ENCODE results near the gene ZNF136.

Gene ZNF136

GRCh38 chr19:12205296-12205695 is 42.4 kb downstream of the ZNF136 start:
- Histone ChIP-seq H3K4me3 (ENCODE audit: low read length in 2 of 2) (no peak overlapping the region), H3K4me2 (ENCODE audit: insufficient read depth, low read length, poor library complexity, severe bottlenecking) (no peak overlapping the region), H2BK15ac (ENCODE audit: low read length) (no peak overlapping the region), H3K18ac (ENCODE audit: low read length) (no peak overlapping the region), H3K4ac (ENCODE audit: low read length) (no peak overlapping the region), H3K36me3 (replicated peaks in 1 of 2; ENCODE audit: control insufficient read depth in 2 of 2, insufficient read depth in 2 of 2, low read length in 2 of 2) (peaks cover 6 to 7% of the 10 kb centered on the region in 2 donors), H3K27me3 (ENCODE audit: control insufficient read depth in 3 of 3, insufficient read depth in 3 of 3, low read depth in 1 of 3, low read length in 3 of 3) (no peaks in the 10 kb centered on the region), H2BK120ac (ENCODE audit: low read depth, low read length) (no peak overlapping the region), H4K91ac (ENCODE audit: low read depth, low read length, poor library complexity) (no peak overlapping the region), H3K14ac (ENCODE audit: low read length) (no peak overlapping the region), H3K4me1 (ENCODE audit: control insufficient read depth in 2 of 2, insufficient read depth in 1 of 2, low read depth in 1 of 2, low read length in 2 of 2) (no peaks in the 10 kb centered on the region), H3K79me1 (ENCODE audit: low read depth, low read length) (no peaks in the 10 kb centered on the region), H3K9me3 (replicated peaks in 1 of 2; ENCODE audit: control insufficient read depth in 2 of 2, insufficient read depth in 1 of 2, low read depth in 1 of 2, low read length in 2 of 2) (peaks cover 23 to 59% of the 10 kb centered on the region in 2 donors), H3K27ac (replicated peaks; ENCODE audit: low read length) (no peak overlapping the region), H4K8ac (ENCODE audit: low read depth, low read length) (no peak overlapping the region), H2AFZ (ENCODE audit: low read length) (no peak overlapping the region), H2BK12ac (ENCODE audit: low read length) (no peak overlapping the region), H2AK5ac (ENCODE audit: low read depth, low read length) (no peak overlapping the region), H2BK5ac (ENCODE audit: low read length) (no peak overlapping the region), H3K9ac (ENCODE audit: low read depth, low read length, poor library complexity) (no peak overlapping the region), H3K23ac (ENCODE audit: low read depth, low read length, poor library complexity) (no peak overlapping the region)
- WGBS, 2 donors (ENCODE audit: extremely low coverage in 2 of 2, insufficient read length in 2 of 2, insufficient replicate concordance in 1 of 2): no CpG with 5 or more reads among the region's 4 CpGs
- no peak for DNase-seq (ENCODE audit: low spot score)

DNA sequence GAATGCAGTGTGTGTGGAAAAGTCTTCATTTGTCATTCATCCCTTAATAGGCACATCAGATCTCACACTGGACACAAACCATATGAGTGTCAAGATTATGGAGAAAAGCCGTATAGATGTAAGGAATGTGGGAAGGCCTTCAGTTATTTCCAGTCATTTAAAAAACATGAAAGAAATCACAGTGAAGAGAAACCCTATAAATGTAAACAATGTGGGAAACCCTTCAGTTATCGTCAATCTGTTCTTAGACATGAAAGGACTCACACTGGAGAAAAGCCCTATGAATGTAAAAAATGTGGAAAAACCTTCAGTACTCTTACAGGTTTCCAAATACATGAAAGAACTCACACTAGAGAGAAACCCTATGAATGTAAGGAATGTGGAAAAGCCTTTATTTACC is 45.3 kb downstream of the ZNF136 start:
- no peak overlapping the region for H3K4me3 ChIP-seq (ENCODE audit: low read length in 2 of 2)
- no peaks in the 10 kb centered on the region for H3K4me1 ChIP-seq (ENCODE audit: control insufficient read depth in 2 of 2, insufficient read depth in 1 of 2, low read depth in 1 of 2, low read length in 2 of 2)
- no peak overlapping the region for H4K8ac ChIP-seq (ENCODE audit: low read depth, low read length)
- no peak overlapping the region for H2BK5ac ChIP-seq (ENCODE audit: low read length)
- H3K4me2 ChIP-seq (ENCODE audit: insufficient read depth, low read length, poor library complexity, severe bottlenecking): no peak overlapping the region
- H3K36me3 ChIP-seq (replicated peaks in 1 of 2; ENCODE audit: control insufficient read depth in 2 of 2, insufficient read depth in 2 of 2, low read length in 2 of 2): peaks cover 4 to 7% of the 10 kb centered on the region in 2 donors
- H4K91ac ChIP-seq (ENCODE audit: low read depth, low read length, poor library complexity): no peak overlapping the region
- no peak overlapping the region for H2BK12ac ChIP-seq (ENCODE audit: low read length)
- H2AFZ ChIP-seq (ENCODE audit: low read length): no peak overlapping the region
- WGBS, 2 donors (ENCODE audit: extremely low coverage in 2 of 2, insufficient read length in 2 of 2, insufficient replicate concordance in 1 of 2): no CpG with 5 or more reads among the region's 2 CpGs
- no peak overlapping the region for H3K4ac ChIP-seq (ENCODE audit: low read length)
- peaks cover 20 to 58% of the 10 kb centered on the region in 2 donors for H3K9me3 ChIP-seq (replicated peaks in 1 of 2; ENCODE audit: control insufficient read depth in 2 of 2, insufficient read depth in 1 of 2, low read depth in 1 of 2, low read length in 2 of 2)
- no peak overlapping the region for H3K27ac ChIP-seq (replicated peaks; ENCODE audit: low read length)
- peaks cover 1% of the 10 kb centered on the region for H3K79me1 ChIP-seq (ENCODE audit: low read depth, low read length)
- no peak overlapping the region for H2BK120ac ChIP-seq (ENCODE audit: low read depth, low read length)
- H3K23ac ChIP-seq (ENCODE audit: low read depth, low read length, poor library complexity): no peak overlapping the region
- H2AK5ac ChIP-seq (ENCODE audit: low read depth, low read length): no peak overlapping the region
- H3K14ac ChIP-seq (ENCODE audit: low read length): no peak overlapping the region
- no peak overlapping the region for H3K9ac ChIP-seq (ENCODE audit: low read depth, low read length, poor library complexity)
- H3K27me3 ChIP-seq (ENCODE audit: control insufficient read depth in 3 of 3, insufficient read depth in 3 of 3, low read depth in 1 of 3, low read length in 3 of 3): no peaks in the 10 kb centered on the region
- DNase-seq (ENCODE audit: low spot score): no peak
- H2BK15ac ChIP-seq (ENCODE audit: low read length): no peak overlapping the region
- H3K18ac ChIP-seq (ENCODE audit: low read length): no peak overlapping the region

DNA sequence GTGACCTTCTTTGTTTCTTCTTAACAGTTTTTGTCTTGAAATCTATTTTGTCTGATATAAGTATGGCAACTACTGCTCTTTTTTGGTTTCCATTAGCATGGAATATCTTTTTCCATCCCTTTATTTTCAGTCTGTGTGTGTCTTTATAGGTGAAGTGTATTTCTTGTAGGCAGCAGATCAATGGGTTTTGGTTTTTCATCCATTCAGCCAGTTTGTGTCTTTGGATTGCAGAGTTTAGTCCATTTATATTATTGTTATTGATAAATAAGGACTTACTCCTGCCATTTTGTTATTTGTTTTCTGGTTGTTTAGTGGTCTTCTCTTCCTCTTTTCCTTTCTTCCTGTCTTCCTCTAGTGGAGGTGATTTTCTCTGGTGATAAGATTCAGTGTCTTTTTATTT is 54.4 kb downstream of the ZNF136 start:
- peaks cover 0 to 5% of the 10 kb centered on the region in 2 donors for H3K36me3 ChIP-seq (replicated peaks in 1 of 2; ENCODE audit: control insufficient read depth in 2 of 2, insufficient read depth in 2 of 2, low read length in 2 of 2)
- peaks cover 16 to 43% of the 10 kb centered on the region in 2 donors for H3K9me3 ChIP-seq (replicated peaks in 1 of 2; ENCODE audit: control insufficient read depth in 2 of 2, insufficient read depth in 1 of 2, low read depth in 1 of 2, low read length in 2 of 2)

DNA sequence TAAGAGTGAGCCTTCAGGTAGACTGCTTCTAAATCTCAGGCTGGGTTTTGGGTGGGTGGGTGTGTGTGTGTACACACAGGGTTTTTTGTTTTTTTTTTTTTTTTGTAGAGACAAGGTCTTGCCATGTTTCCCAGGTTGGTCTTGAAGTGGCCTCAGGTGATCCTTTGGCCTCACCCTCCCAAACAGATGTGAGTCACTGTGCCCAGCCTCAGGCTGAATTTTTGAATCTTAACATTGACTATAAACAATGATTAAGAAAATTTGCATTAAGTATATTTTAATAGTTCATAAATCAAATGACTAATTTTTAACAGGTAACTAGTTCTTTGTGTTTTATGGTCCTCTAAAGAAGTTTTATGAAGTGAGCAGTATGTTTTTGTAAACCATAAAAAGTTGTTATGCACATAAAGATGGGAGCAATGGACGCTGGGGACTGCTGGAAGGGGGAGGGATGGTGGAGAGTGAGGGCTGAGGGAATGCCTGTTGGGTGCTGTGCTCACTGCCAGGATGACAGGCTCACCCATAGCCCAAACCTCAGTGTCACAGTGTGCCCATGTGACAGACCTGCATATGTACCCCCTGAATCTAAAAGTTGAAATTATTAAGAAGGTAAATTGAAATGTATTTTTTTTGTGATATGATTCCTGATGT is 60.2 kb downstream of the ZNF136 start:
- Histone ChIP-seq H3K27ac (replicated peaks; ENCODE audit: low read length) (no peak overlapping the region), H4K8ac (ENCODE audit: low read depth, low read length) (no peak overlapping the region), H3K9ac (ENCODE audit: low read depth, low read length, poor library complexity) (no peak overlapping the region), H3K36me3 (replicated peaks in 1 of 2; ENCODE audit: control insufficient read depth in 2 of 2, insufficient read depth in 2 of 2, low read length in 2 of 2) (peaks cover 3 to 5% of the 10 kb centered on the region in 2 donors), H2AFZ (ENCODE audit: low read length) (no peak overlapping the region), H3K4me3 (ENCODE audit: low read length in 2 of 2) (no peak overlapping the region), H3K4me2 (ENCODE audit: insufficient read depth, low read length, poor library complexity, severe bottlenecking) (no peak overlapping the region), H2BK12ac (ENCODE audit: low read length) (no peak overlapping the region), H3K14ac (ENCODE audit: low read length) (no peak overlapping the region), H2BK5ac (ENCODE audit: low read length) (no peak overlapping the region), H3K4ac (ENCODE audit: low read length) (no peak overlapping the region), H3K4me1 (ENCODE audit: control insufficient read depth in 2 of 2, insufficient read depth in 1 of 2, low read depth in 1 of 2, low read length in 2 of 2) (no peaks in the 10 kb centered on the region), H2BK120ac (ENCODE audit: low read depth, low read length) (no peak overlapping the region), H3K9me3 (replicated peaks in 1 of 2; ENCODE audit: control insufficient read depth in 2 of 2, insufficient read depth in 1 of 2, low read depth in 1 of 2, low read length in 2 of 2) (peaks cover 23 to 42% of the 10 kb centered on the region in 2 donors), H2BK15ac (ENCODE audit: low read length) (no peak overlapping the region), H3K18ac (ENCODE audit: low read length) (no peak overlapping the region), H3K27me3 (ENCODE audit: control insufficient read depth in 3 of 3, insufficient read depth in 3 of 3, low read depth in 1 of 3, low read length in 3 of 3) (no peaks in the 10 kb centered on the region), H3K79me1 (ENCODE audit: low read depth, low read length) (peaks cover 4% of the 10 kb centered on the region), H2AK5ac (ENCODE audit: low read depth, low read length) (no peak overlapping the region), H4K91ac (ENCODE audit: low read depth, low read length, poor library complexity) (no peak overlapping the region), H3K23ac (ENCODE audit: low read depth, low read length, poor library complexity) (no peak overlapping the region)
- DNase-seq (ENCODE audit: low spot score): no peak
- WGBS, 2 donors (ENCODE audit: extremely low coverage in 2 of 2, insufficient read length in 2 of 2, insufficient replicate concordance in 1 of 2): no CpG with 5 or more reads among the region's 1 CpG

More for the DNA sequence above, 54.4 kb downstream of the ZNF136 start:
- H2AK5ac ChIP-seq (ENCODE audit: low read depth, low read length): no peak overlapping the region
- no peak overlapping the region for H3K18ac ChIP-seq (ENCODE audit: low read length)
- no peaks in the 10 kb centered on the region for H3K4me1 ChIP-seq (ENCODE audit: control insufficient read depth in 2 of 2, insufficient read depth in 1 of 2, low read depth in 1 of 2, low read length in 2 of 2)
- H3K4me2 ChIP-seq (ENCODE audit: insufficient read depth, low read length, poor library complexity, severe bottlenecking): no peak overlapping the region
- peaks cover 4% of the 10 kb centered on the region for H3K79me1 ChIP-seq (ENCODE audit: low read depth, low read length)
- H2BK12ac ChIP-seq (ENCODE audit: low read length): no peak overlapping the region
- no peaks in the 10 kb centered on the region for H3K27me3 ChIP-seq (ENCODE audit: control insufficient read depth in 3 of 3, insufficient read depth in 3 of 3, low read depth in 1 of 3, low read length in 3 of 3)
- H3K4me3 ChIP-seq (ENCODE audit: low read length in 2 of 2): no peak overlapping the region
- no peak overlapping the region for H3K9ac ChIP-seq (ENCODE audit: low read depth, low read length, poor library complexity)
- H2BK5ac ChIP-seq (ENCODE audit: low read length): no peak overlapping the region
- H3K23ac ChIP-seq (ENCODE audit: low read depth, low read length, poor library complexity): no peak overlapping the region
- H4K8ac ChIP-seq (ENCODE audit: low read depth, low read length): no peak overlapping the region
- H3K14ac ChIP-seq (ENCODE audit: low read length): no peak overlapping the region
- H2BK15ac ChIP-seq (ENCODE audit: low read length): no peak overlapping the region
- H3K27ac ChIP-seq (replicated peaks; ENCODE audit: low read length): no peak overlapping the region
- no peak overlapping the region for H4K91ac ChIP-seq (ENCODE audit: low read depth, low read length, poor library complexity)
- no peak overlapping the region for H2AFZ ChIP-seq (ENCODE audit: low read length)
- no peak for DNase-seq (ENCODE audit: low spot score)
- H3K4ac ChIP-seq (ENCODE audit: low read length): no peak overlapping the region
- no peak overlapping the region for H2BK120ac ChIP-seq (ENCODE audit: low read depth, low read length)
